ENCODE results near the gene RNF180. TPM values are rescaled to one million over a fixed set of nuclear protein-coding genes. Genes with fewer than 3 reads are reported as not detected.

RNF180 gene
- total RNA-seq, 4 donors from 2014 or later: 1.9 to 8.0 (median 3.2) TPM

DNA sequence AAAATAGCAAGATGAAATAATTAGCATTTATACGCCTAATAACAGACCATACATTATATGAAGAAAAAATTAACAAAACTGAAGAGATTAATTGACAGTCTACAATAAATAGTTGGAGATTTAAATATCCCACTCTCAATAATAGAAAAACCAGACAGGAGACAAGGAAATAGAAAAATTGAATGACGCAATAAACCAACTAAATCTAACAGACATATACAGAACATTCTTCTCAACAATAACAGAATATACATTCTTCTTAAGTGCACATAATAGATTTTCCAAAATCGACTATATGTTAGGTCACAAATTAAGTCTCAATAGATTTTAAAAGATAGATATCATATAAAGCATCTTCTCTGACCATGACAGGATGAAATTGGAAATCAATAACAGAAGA is 25.6 kb upstream of the RNF180 start:
- Histone ChIP-seq H3K36me3 (no peaks in the 10 kb centered on the region), H3K9me3 (no peaks in the 10 kb centered on the region), H3K4me3 (no peak overlapping the region), H3K4me1 (peaks cover 0 to 6% (median 0%) of the 10 kb centered on the region in 4 donors), H3K27me3 (no peaks in the 10 kb centered on the region), H3K27ac (no peak overlapping the region)
- in situ Hi-C loops (cut with MboI; ENCODE audit: low pct_ligation_motif_present in 1 of 4, low pct_unique_long_range_greater_than_20kb in 1 of 4, low sequenced_read_pairs in 3 of 4): loop anchor here in 1 of 4 donors (25.0 kb wide), 1 partner anchor 472 kb away; no protein-coding TSS in a partner anchor
- no peak for DNase-seq
- intact Hi-C loops (cut with DNase I; ENCODE audit: low total_unique reads): loop anchor here (10.0 kb wide), 1 partner anchor 645 kb away; no protein-coding TSS in a partner anchor
- 78 to 80% methylated on average over 3 of the region's 3 CpGs for WGBS, 2 donors (ENCODE audit: low coverage in 1 of 2)
- TF ChIP-seq POLR2AphosphoS5 (IDR thresholded peaks at IDR 0.05) (no peak), EP300 (IDR thresholded peaks at IDR 0.05; ENCODE audit: low read depth) (no peak), POLR2A (IDR thresholded peaks at IDR 0.05) (no peak), CTCF (IDR thresholded peaks at IDR 0.05) (no peak)

GRCh38 chr5:64144425-64145215 is 21.0 kb upstream of the RNF180 start:
- DNase-seq: no peak
- no peak for TF ChIP-seq EP300 (IDR thresholded peaks at IDR 0.05; ENCODE audit: low read depth)
- TF ChIP-seq POLR2A (IDR thresholded peaks at IDR 0.05): no peak
- TF ChIP-seq CTCF (IDR thresholded peaks at IDR 0.05): no peak
- no peak for TF ChIP-seq POLR2AphosphoS5 (IDR thresholded peaks at IDR 0.05)
- Histone ChIP-seq H3K9me3 (no peaks in the 10 kb centered on the region), H3K4me3 (no peak overlapping the region), H3K27ac (no peak overlapping the region), H3K4me1 (peaks cover 0 to 12% (median 0%) of the 10 kb centered on the region in 4 donors), H3K27me3 (no peaks in the 10 kb centered on the region), H3K36me3 (no peaks in the 10 kb centered on the region)
- WGBS, 2 donors (ENCODE audit: low coverage in 1 of 2): 33 to 38% methylated on average over 1 of the region's 1 CpG
- intact Hi-C loops (cut with DNase I; ENCODE audit: low total_unique reads): loop anchor here (5.0 to 10.0 kb wide), 2 partner anchors 468 to 640 kb away; no protein-coding TSS in a partner anchor
- in situ Hi-C loops (cut with MboI; ENCODE audit: low pct_ligation_motif_present in 1 of 4, low pct_unique_long_range_greater_than_20kb in 1 of 4, low sequenced_read_pairs in 3 of 4): loop anchor here in 1 of 4 donors (25.0 kb wide), 1 partner anchor 468 kb away; no protein-coding TSS in a partner anchor

DNA sequence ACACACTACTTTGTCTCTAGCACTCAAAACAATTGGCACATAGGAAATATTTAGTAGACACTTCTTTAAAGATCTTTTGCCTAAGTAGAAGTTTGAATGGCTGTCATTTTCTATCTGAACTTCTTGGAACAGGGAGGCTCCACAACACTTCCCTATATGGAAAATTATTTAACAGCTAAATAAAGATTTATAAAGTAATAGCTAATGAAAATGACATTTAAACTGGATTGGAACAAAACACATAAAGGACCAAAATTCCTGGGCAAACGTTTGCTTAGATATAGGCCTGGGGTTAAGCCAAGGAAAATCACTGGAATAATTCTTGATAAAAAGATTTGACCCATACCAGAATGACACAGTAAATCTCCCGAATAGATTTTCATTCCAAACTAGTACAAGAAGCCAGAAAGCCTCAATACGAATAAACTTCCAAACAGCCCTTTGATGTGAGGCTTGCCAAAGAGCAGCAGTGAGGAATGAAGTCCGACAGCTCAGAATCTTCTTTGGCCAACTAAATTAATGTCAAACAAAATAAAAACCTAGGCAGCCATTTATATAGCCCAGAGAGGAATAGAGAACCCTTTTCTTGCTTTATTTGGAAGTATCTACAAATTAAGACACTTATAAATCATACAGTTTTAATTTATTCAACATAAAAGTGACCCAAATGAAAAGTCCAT is 20.3 kb upstream of the RNF180 start:
- in situ Hi-C loops (cut with MboI; ENCODE audit: low pct_ligation_motif_present in 1 of 4, low pct_unique_long_range_greater_than_20kb in 1 of 4, low sequenced_read_pairs in 3 of 4): loop anchor here in 1 of 4 donors (25.0 kb wide), 1 partner anchor 467 kb away; no protein-coding TSS in a partner anchor
- intact Hi-C loops (cut with DNase I; ENCODE audit: low total_unique reads): loop anchor here (5.0 to 10.0 kb wide), 2 partner anchors 467 to 639 kb away; no protein-coding TSS in a partner anchor
- Histone ChIP-seq H3K4me3 (no peak overlapping the region), H3K4me1 (peaks cover 0 to 12% (median 0%) of the 10 kb centered on the region in 4 donors), H3K36me3 (no peaks in the 10 kb centered on the region), H3K27ac (no peak overlapping the region), H3K9me3 (no peaks in the 10 kb centered on the region), H3K27me3 (no peaks in the 10 kb centered on the region)
- 32 to 39% methylated on average over 4 of the region's 4 CpGs for WGBS, 2 donors (ENCODE audit: low coverage in 1 of 2)
- no peak for TF ChIP-seq CTCF (IDR thresholded peaks at IDR 0.05)
- no peak for TF ChIP-seq POLR2A (IDR thresholded peaks at IDR 0.05)
- no peak for TF ChIP-seq POLR2AphosphoS5 (IDR thresholded peaks at IDR 0.05)
- no peak for TF ChIP-seq EP300 (IDR thresholded peaks at IDR 0.05; ENCODE audit: low read depth)
- no peak for DNase-seq

GRCh38 chr5:64147379-64147778 is 18.3 kb upstream of the RNF180 start:
- intact Hi-C loops (cut with DNase I; ENCODE audit: low total_unique reads) (loop anchor here (5.0 to 10.0 kb wide), 2 partner anchors 465 to 637 kb away; no protein-coding TSS in a partner anchor), in situ Hi-C loops (cut with MboI; ENCODE audit: low pct_ligation_motif_present in 1 of 4, low pct_unique_long_range_greater_than_20kb in 1 of 4, low sequenced_read_pairs in 3 of 4) (loop anchor here in 1 of 4 donors (25.0 kb wide), 1 partner anchor 465 kb away; no protein-coding TSS in a partner anchor)
- 42 to 59% methylated on average over 2 of the region's 2 CpGs for WGBS, 2 donors (ENCODE audit: low coverage in 1 of 2)

More at GRCh38 chr5:64147379-64147778, 18.3 kb upstream of the RNF180 start:
- no peaks in the 10 kb centered on the region for H3K27me3 ChIP-seq
- no peak overlapping the region for H3K27ac ChIP-seq
- no peaks in the 10 kb centered on the region for H3K9me3 ChIP-seq
- TF ChIP-seq EP300 (IDR thresholded peaks at IDR 0.05; ENCODE audit: low read depth): no peak
- no peak for TF ChIP-seq POLR2AphosphoS5 (IDR thresholded peaks at IDR 0.05)
- TF ChIP-seq CTCF (IDR thresholded peaks at IDR 0.05): no peak
- TF ChIP-seq POLR2A (IDR thresholded peaks at IDR 0.05): no peak
- no peaks in the 10 kb centered on the region for H3K36me3 ChIP-seq
- no peak for DNase-seq
- H3K4me1 ChIP-seq: peaks cover 0 to 12% (median 0%) of the 10 kb centered on the region in 4 donors
- no peak overlapping the region for H3K4me3 ChIP-seq
